Activated CD4-positive, alpha-beta memory T cell treated with anti-CD3 and anti-CD28 coated beads, Interleukin-2, amount 10 ng/mL, durations not matched to agents 7 days and 5 days (primary cell): ENCODE data around the gene IMMP2L. TPM values are rescaled to one million over a fixed set of nuclear protein-coding genes. Genes with fewer than 3 reads are reported as not detected.
"Not testable (repeated sequence)": the region's sequence is repeated elsewhere in the genome, so short reads cannot be mapped to it uniquely, and the experiment has no call there.

Experiments
- CTCF ChIA-PET: fragments of 350-600 bp; sonication (Branson Sonifier 250); formaldehyde crosslinking; loops from one replicate; lab custom pipeline; 2021; ENCODE audit warnings: antibody characterized with exemption, inconsistent platforms; lab: Charles Lee
- POLR2A ChIA-PET: fragments of 350-600 bp; sonication (Branson Sonifier 250); formaldehyde crosslinking; loops from one replicate; lab custom pipeline; 2021; ENCODE audit warnings: antibody characterized with exemption; lab: Charles Lee
- DNase-seq: peaks from one replicate; pipeline ENCODE4 v3.0.0-alpha.2; 2020
- H3K27ac Mint-ChIP-seq: one replicate; pipeline ENCODE4 v1.8.0; 2021; ENCODE audit warnings: mild to moderate bottlenecking, mixed read lengths
- H3K27me3 Mint-ChIP-seq: one replicate; pipeline ENCODE4 v1.8.0; 2021; ENCODE audit warnings: mixed read lengths
- H3K36me3 Mint-ChIP-seq: one replicate; pipeline ENCODE4 v1.8.0; 2021; ENCODE audit warnings: low read depth, mixed read lengths
- H3K4me1 Mint-ChIP-seq: one replicate; pipeline ENCODE4 v1.8.0; 2021; ENCODE audit warnings: mixed read lengths
- H3K4me3 Mint-ChIP-seq: one replicate; pipeline ENCODE4 v1.8.0; 2021; ENCODE audit warnings: mild to moderate bottlenecking, mixed read lengths
- H3K9me3 Mint-ChIP-seq: one replicate; pipeline ENCODE4 v1.8.0; 2021; ENCODE audit warnings: mixed read lengths
- total RNA-seq, 2 experiments: library from RNA; stranded (reverse); gene quantifications; one replicate each; pipeline ENCODE4 v1.2.3, GENCODE V29; 2021

Gene IMMP2L
- total RNA-seq, 2 experiments from 2014 or later: 5.9 to 7.6 TPM

GRCh38 chr7:110941385-110941784, 620.9 kb downstream of the IMMP2L start:
- Mint-ChIP-seq H3K27me3 (no peaks in the 10 kb centered on the region), H3K9me3 (peaks cover 4% of the 10 kb centered on the region), H3K27ac (no peak overlapping the region), H3K36me3 (no peaks in the 10 kb centered on the region), H3K4me1 (no peaks in the 10 kb centered on the region), H3K4me3 (no peak overlapping the region)
- CTCF ChIA-PET: no interaction called here
- POLR2A ChIA-PET: no interaction called here
- DNase-seq: no peak

GRCh38 chr7:110940756-110941155, 621.5 kb downstream of the IMMP2L start:
- no peaks in the 10 kb centered on the region for H3K27me3 Mint-ChIP-seq
- no peaks in the 10 kb centered on the region for H3K4me1 Mint-ChIP-seq
- H3K9me3 Mint-ChIP-seq: peaks cover 6% of the 10 kb centered on the region
- H3K27ac Mint-ChIP-seq: no peak overlapping the region
- H3K4me3 Mint-ChIP-seq: no peak overlapping the region
- H3K36me3 Mint-ChIP-seq: no peaks in the 10 kb centered on the region
- POLR2A ChIA-PET: no interaction called here
- CTCF ChIA-PET: no interaction called here
- no peak for DNase-seq

- Mint-ChIP-seq H3K4me1 (no peaks in the 10 kb centered on the region), H3K27me3 (peaks cover 2% of the 10 kb centered on the region), H3K36me3 (peaks cover 9% of the 10 kb centered on the region), H3K9me3 (peaks cover 13% of the 10 kb centered on the region), H3K27ac (no peak overlapping the region), H3K4me3 (no peak overlapping the region)
- POLR2A ChIA-PET: interaction anchor here (1.1 kb wide), 1 partner anchor 73 kb away, joined by 3 read pairs; no protein-coding TSS in a partner anchor
- no peak for DNase-seq
- CTCF ChIA-PET: no interaction called here
Observed at GRCh38 chr7:110938165-110938564, 624.1 kb downstream of the IMMP2L start.

GRCh38 chr7:110936665-110937064, 625.6 kb downstream of the IMMP2L start:
- H3K36me3 Mint-ChIP-seq, H3K4me3 Mint-ChIP-seq, H3K27ac Mint-ChIP-seq, DNase-seq, CTCF ChIA-PET, H3K27me3 Mint-ChIP-seq, POLR2A ChIA-PET, H3K4me1 Mint-ChIP-seq: not testable (repeated sequence)
- H3K9me3 Mint-ChIP-seq: peaks cover 13% of the 10 kb centered on the region

- Mint-ChIP-seq H3K36me3 (peaks cover 6% of the 10 kb centered on the region), H3K27me3 (peaks cover 2% of the 10 kb centered on the region), H3K27ac (no peak overlapping the region), H3K9me3 (peaks cover 7% of the 10 kb centered on the region), H3K4me1 (peaks cover 5% of the 10 kb centered on the region), H3K4me3 (no peak overlapping the region)
- DNase-seq: no peak
- POLR2A ChIA-PET: no interaction called here
- CTCF ChIA-PET: interaction anchor here (0.8 kb wide), 1 partner anchor 487 kb away, joined by 3 read pairs; no protein-coding TSS in a partner anchor
Observed at GRCh38 chr7:110929480-110930249, 632.6 kb downstream of the IMMP2L start.

GRCh38 chr7:110922906-110923305, 639.4 kb downstream of the IMMP2L start:
- Mint-ChIP-seq H3K4me1 (peaks cover 14% of the 10 kb centered on the region), H3K27me3 (no peaks in the 10 kb centered on the region), H3K4me3 (no peak overlapping the region), H3K9me3 (no peaks in the 10 kb centered on the region), H3K36me3 (peaks cover 3% of the 10 kb centered on the region), H3K27ac (no peak overlapping the region)
- DNase-seq: no peak
- ChIA-PET CTCF (no interaction called here), POLR2A (no interaction called here)

GRCh38 chr7:110921595-110922151, 640.6 kb downstream of the IMMP2L start:
- Mint-ChIP-seq H3K4me1 (peaks cover 14% of the 10 kb centered on the region), H3K27me3 (no peaks in the 10 kb centered on the region), H3K4me3 (no peak overlapping the region), H3K27ac (no peak overlapping the region), H3K36me3 (peaks cover 5% of the 10 kb centered on the region), H3K9me3 (no peaks in the 10 kb centered on the region)
- POLR2A ChIA-PET: no interaction called here
- DNase-seq: no peak
- CTCF ChIA-PET: no interaction called here

GRCh38 chr7:110918949-110919548, 643.2 kb downstream of the IMMP2L start:
- POLR2A ChIA-PET: no interaction called here
- H3K9me3 Mint-ChIP-seq: peaks cover 5% of the 10 kb centered on the region
- no peak overlapping the region for H3K27ac Mint-ChIP-seq
- H3K36me3 Mint-ChIP-seq: peaks cover 9% of the 10 kb centered on the region
- H3K27me3 Mint-ChIP-seq: no peaks in the 10 kb centered on the region
- DNase-seq: no peak
- CTCF ChIA-PET: interaction anchor here (0.7 kb wide), 1 partner anchor 111 kb away, joined by 5 read pairs; no protein-coding TSS in a partner anchor
- peaks cover 20% of the 10 kb centered on the region for H3K4me1 Mint-ChIP-seq
- H3K4me3 Mint-ChIP-seq: no peak overlapping the region

- Mint-ChIP-seq H3K4me3 (no peak overlapping the region), H3K27me3 (no peaks in the 10 kb centered on the region), H3K27ac (no peak overlapping the region), H3K36me3 (peaks cover 7% of the 10 kb centered on the region), H3K9me3 (peaks cover 5% of the 10 kb centered on the region), H3K4me1 (peaks cover 15% of the 10 kb centered on the region)
- POLR2A ChIA-PET: no interaction called here
- no peak for DNase-seq
- CTCF ChIA-PET: no interaction called here
Observed at GRCh38 chr7:110914263-110914662, 648.0 kb downstream of the IMMP2L start.

- ChIA-PET POLR2A (no interaction called here), CTCF (no interaction called here)
- no peak for DNase-seq
- Mint-ChIP-seq H3K36me3 (peaks cover 7% of the 10 kb centered on the region), H3K4me1 (peaks cover 8% of the 10 kb centered on the region), H3K4me3 (no peak overlapping the region), H3K27ac (no peak overlapping the region), H3K9me3 (peaks cover 9% of the 10 kb centered on the region), H3K27me3 (no peaks in the 10 kb centered on the region)
Observed at GRCh38 chr7:110911632-110912031, 650.7 kb downstream of the IMMP2L start.

GRCh38 chr7:110909117-110909516, 653.2 kb downstream of the IMMP2L start:
- Mint-ChIP-seq H3K27ac (no peak overlapping the region), H3K4me1 (peaks cover 20% of the 10 kb centered on the region), H3K36me3 (peaks cover 4% of the 10 kb centered on the region), H3K4me3 (no peak overlapping the region), H3K27me3 (no peaks in the 10 kb centered on the region), H3K9me3 (peaks cover 7% of the 10 kb centered on the region)
- CTCF ChIA-PET: no interaction called here
- POLR2A ChIA-PET: no interaction called here
- DNase-seq: no peak

- peaks cover 8% of the 10 kb centered on the region for H3K36me3 Mint-ChIP-seq
Observed at GRCh38 chr7:110905773-110906566, 656.3 kb downstream of the IMMP2L start.

GRCh38 chr7:110898516-110898915, 663.8 kb downstream of the IMMP2L start:
- ChIA-PET POLR2A (no interaction called here), CTCF (no interaction called here)
- peaks cover 5% of the 10 kb centered on the region for H3K9me3 Mint-ChIP-seq
- no peak overlapping the region for H3K27ac Mint-ChIP-seq
- no peaks in the 10 kb centered on the region for H3K4me1 Mint-ChIP-seq
- H3K36me3 Mint-ChIP-seq: peaks cover 6% of the 10 kb centered on the region
- no peak overlapping the region for H3K4me3 Mint-ChIP-seq
- H3K27me3 Mint-ChIP-seq: no peaks in the 10 kb centered on the region
- no peak for DNase-seq

More at GRCh38 chr7:110905773-110906566, 656.3 kb downstream of the IMMP2L start:
- peaks cover 14% of the 10 kb centered on the region for H3K9me3 Mint-ChIP-seq
- POLR2A ChIA-PET: interaction anchor here (0.8 kb wide), 1 partner anchor 177 kb away, joined by 3 read pairs; no protein-coding TSS in a partner anchor
- peak overlapping the region; percentile 53 for H3K4me3 Mint-ChIP-seq
- CTCF ChIA-PET: no interaction called here
- no peaks in the 10 kb centered on the region for H3K27me3 Mint-ChIP-seq
- DNase-seq: no peak
- H3K27ac Mint-ChIP-seq: peak overlapping the region; percentile 54
- peaks cover 22% of the 10 kb centered on the region for H3K4me1 Mint-ChIP-seq
